Activated CD8-positive, alpha-beta memory T cell treated with anti-CD3 and anti-CD28 coated beads for 36 hours (primary cell): Measurements from ENCODE around the gene RPL4. TPM values are rescaled to one million over a fixed set of nuclear protein-coding genes. Genes with fewer than 3 reads are reported as not detected.
"Not testable (repeated sequence)": the region's sequence is repeated elsewhere in the genome, so short reads cannot be mapped to it uniquely, and the experiment has no call there.

Experiments
- CTCF ChIA-PET: fragments of 350-600 bp; sonication (Branson Sonifier 250); formaldehyde crosslinking; loops from one replicate; lab custom pipeline; 2021; ENCODE audit warnings: antibody characterized with exemption; lab: Charles Lee
- POLR2A ChIA-PET: fragments of 350-600 bp; sonication (Branson Sonifier 250); formaldehyde crosslinking; loops from one replicate; lab custom pipeline; 2021; ENCODE audit warnings: antibody characterized with exemption; lab: Charles Lee
- total RNA-seq, 2 experiments: library from RNA; stranded (reverse); gene quantifications; one replicate each; pipeline ENCODE4 v1.2.3, GENCODE V29; 2021

The RPL4 gene
- 1,000 to 10,000 TPM; 4,526 to 4,577 TPM for total RNA-seq

GRCh38 chr15:66504563-66505429, at the start of gene RPL4, which contains the start of gene ZWILCH:
Gene RPL4, minus strand, starts transcription at chr15:66504855. Its CDS starts 65 bp downstream, at chr15:66504790.
Gene ZWILCH, plus strand, starts transcription at chr15:66505326. Its CDS starts 13 bp downstream, at chr15:66505339.
- ChIA-PET POLR2A (interaction anchor here (0.5 to 2.3 kb wide), 7 partner anchors 8 to 1016 kb away, joined by 3 to 15 read pairs (median 4); partner anchors contain the start of genes C15orf61, MAP2K1 and TIPIN), CTCF (interaction anchor here (0.6 to 1.2 kb wide), 3 partner anchors 47 to 156 kb away, joined by 3 to 5 read pairs (median 3); no protein-coding TSS in a partner anchor)

DNA sequence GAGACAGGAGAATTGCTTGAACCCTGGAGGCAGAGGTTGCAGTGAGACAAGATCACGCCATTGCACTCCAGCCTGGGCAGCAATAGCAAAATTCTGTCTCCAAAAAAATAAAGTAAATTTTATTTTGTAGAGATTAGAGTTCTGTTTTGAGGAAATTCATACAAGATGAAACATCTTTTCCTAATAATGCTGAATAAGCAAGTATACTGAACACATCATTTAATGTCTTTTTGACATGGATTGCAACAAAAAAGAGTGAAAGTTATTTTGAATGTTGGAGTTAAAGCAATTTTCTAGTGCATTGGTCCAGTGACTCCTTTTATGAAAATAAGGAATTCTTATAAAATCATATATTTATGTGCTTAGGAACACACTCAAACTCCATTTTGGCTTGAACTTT, 40.6 kb upstream of the RPL4 start:
- ChIA-PET CTCF (no interaction called here), POLR2A (no interaction called here)

- ChIA-PET CTCF (interaction anchor here (0.7 kb wide), 1 partner anchor 65 kb away, joined by 3 read pairs; no protein-coding TSS in a partner anchor), POLR2A (no interaction called here)
Observed at GRCh38 chr15:66542896-66543295, 38.2 kb upstream of the RPL4 start.

- ChIA-PET CTCF (no interaction called here), POLR2A (no interaction called here)
Observed at GRCh38 chr15:66535056-66535455, 30.4 kb upstream of the RPL4 start.

- POLR2A ChIA-PET, result no interaction called here
- CTCF ChIA-PET, result interaction anchor here (1.1 kb wide), 1 partner anchor 18 kb away, joined by 4 read pairs; no protein-coding TSS in a partner anchor
Observed at GRCh38 chr15:66524838-66525237, 20.2 kb upstream of the RPL4 start.

DNA sequence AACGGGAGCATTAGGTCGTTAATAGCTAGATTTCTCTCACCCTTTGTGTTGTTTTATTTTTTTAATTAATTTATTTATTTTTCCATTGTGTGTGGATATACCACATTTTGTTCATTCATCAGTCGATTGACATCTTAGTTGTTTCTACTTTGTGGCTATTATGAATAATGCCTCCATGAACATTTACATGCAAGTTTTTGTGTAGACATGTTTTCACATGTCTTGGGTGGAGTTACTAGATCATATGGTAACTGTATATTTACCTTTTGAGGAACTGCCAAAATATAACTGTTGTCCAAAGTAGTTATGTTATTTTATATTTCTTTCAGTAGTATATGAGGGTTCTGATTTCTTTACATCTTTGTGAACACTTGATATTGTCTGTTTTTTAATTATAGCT, 19.3 kb upstream of the RPL4 start:
- ChIA-PET CTCF (interaction anchor here (1.1 kb wide), 1 partner anchor 17 kb away, joined by 4 read pairs; no protein-coding TSS in a partner anchor), POLR2A (no interaction called here)

GRCh38 chr15:66515901-66516322, 11.3 kb upstream of the RPL4 start:
- ChIA-PET POLR2A (interaction anchor here (1.5 kb wide), 1 partner anchor 18 kb away, joined by 7 read pairs; the partner anchor contains the start of gene SNAPC5), CTCF (no interaction called here)

DNA sequence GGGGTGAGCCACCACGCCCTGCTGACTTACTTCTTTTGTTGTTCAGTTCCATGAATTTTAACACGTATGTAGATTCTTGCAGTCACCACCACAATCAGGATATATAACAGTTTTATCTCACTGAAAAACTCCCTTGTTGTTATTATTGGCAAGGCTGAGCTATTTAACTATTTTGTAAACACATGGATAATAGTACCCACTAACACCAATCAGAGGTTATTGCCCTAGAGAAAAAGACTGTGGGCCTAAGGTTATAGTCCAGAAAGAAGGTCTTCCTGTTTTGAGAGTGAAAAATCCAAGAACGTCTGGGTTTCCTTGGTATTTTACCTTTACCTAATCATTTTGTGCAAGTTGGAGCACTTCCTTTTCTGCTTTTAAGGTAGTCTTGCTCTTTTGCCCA, 9.9 kb upstream of the RPL4 start:
- ChIA-PET CTCF (no interaction called here), POLR2A (interaction anchor here (0.6 kb wide), 1 partner anchor 164 kb away, joined by 3 read pairs; no protein-coding TSS in a partner anchor)

DNA sequence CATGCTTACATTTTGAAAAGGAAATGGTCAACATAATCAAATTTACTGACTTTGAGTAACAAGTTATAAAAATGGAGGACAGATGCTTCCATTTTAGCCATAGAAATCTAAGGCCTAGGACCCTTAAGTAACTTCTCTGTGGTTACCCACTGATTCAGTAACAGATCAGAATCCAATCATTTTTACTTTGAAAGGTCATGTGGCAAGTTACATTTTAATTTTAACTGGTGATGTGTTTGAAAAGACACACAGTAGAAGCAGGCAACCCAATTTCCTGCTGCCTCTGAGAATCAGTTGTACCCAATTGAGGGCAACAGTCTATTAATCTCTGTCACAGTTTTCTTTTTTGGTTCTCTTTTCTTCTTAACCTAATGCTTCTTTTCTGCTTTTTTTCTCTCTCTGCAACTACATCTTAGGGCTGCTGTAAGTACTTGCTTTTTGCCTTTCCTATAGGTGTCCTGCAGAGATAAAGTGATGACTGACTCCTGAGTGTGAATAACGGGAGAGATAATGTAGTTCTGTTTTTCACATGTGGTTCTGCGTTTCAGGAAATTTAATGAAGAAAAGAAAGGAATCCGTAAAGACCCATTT, 3.7 kb upstream of the RPL4 start:
- CTCF ChIA-PET, result no interaction called here
- POLR2A ChIA-PET, result no interaction called here

DNA sequence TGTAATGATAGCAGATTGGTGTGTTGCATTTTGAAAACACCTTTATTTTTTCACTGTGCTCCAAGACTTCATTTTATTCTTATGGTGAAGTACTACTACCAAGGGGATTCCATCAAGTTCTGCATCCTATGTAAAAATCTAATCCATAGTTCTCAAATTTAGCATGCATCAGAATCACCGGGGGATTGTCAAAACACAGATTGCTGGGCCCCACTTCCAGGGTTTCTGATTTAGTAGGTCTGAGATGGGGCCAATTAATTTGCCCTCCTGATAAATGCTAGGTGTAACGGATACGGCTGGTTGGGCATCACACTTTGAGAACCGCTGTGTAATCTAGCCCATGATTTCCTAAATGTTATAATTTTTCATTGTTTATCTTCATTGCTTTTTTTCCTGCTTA, 1.2 kb upstream of the RPL4 start:
- POLR2A ChIA-PET, result interaction anchor here (0.5 to 1.6 kb wide), 3 partner anchors 9 to 1219 kb away, joined by 3 to 10 read pairs (median 4); partner anchors contain the start of genes PARP16 and TIPIN
- CTCF ChIA-PET, result interaction anchor here (1.1 to 1.5 kb wide), 3 partner anchors 18 to 120 kb away, joined by 3 to 4 read pairs (median 4); no protein-coding TSS in a partner anchor

DNA sequence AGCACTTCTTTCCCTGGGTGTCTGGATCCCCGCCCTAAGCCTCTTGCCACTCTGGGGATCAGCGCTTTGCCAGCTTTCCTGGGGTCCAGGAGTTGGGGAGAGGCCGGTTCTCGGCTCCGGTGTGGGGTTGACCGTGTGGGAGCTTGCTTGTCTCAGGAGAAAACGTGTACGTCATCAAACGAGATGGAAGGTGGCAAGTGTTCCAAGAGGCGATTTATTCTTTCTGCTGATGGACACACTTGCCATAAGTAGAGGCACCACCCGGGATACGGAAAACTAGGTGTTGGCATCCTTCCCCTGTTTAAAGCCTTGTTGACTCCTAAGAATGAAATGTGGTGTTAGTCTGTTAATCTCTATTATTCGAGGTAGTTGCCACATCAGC, 766 bp upstream of the RPL4 start:
- ChIA-PET CTCF (interaction anchor here (0.9 to 1.2 kb wide), 2 partner anchors 48 to 120 kb away, joined by 3 read pairs; no protein-coding TSS in a partner anchor), POLR2A (interaction anchor here (0.5 to 2.3 kb wide), 7 partner anchors 9 to 1219 kb away, joined by 3 to 15 read pairs (median 4); partner anchors contain the start of genes MAP2K1, PARP16 and TIPIN)

DNA sequence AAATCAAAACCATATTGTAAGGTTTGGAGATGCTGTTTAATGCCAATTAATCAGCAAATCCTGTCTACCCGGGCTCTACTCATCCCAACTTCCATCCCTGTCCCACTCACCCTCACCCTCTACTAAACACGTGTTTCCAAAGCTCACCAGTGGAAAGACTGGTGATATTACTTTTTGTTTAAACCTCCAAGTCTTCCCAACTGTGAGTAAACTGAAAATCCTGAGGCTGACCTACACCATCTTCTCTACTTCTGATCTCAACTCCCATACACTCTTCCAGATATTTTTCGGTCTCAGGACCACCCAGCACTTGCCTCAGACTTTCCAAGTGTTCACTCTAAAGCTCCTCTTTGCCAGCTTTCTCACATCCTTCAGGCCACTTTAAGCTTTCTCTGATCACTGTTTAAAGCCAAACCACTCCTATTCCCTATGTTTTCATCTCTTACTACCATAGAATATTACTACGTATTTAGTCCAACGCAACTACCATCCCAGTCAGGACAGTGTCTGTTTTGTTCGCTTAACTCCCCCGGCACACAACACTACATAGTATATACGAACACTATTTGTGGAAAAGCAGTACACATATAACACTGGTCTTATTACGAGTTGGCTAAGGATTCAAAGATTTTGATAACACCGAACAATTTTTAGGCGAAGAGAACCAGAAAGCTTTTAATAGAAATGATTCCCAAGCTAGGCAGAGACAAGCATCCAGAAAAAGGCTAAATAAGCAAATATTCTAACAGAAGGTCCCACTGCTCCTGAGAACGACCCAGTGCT, 684 bp downstream of the RPL4 start:
- ChIA-PET POLR2A (interaction anchor here (0.9 to 2.3 kb wide), 2 partner anchors 117 to 1017 kb away, joined by 3 to 15 read pairs; partner anchors contain the start of genes C15orf61 and MAP2K1), CTCF (interaction anchor here (0.6 kb wide), 1 partner anchor 155 kb away, joined by 5 read pairs; no protein-coding TSS in a partner anchor)

DNA sequence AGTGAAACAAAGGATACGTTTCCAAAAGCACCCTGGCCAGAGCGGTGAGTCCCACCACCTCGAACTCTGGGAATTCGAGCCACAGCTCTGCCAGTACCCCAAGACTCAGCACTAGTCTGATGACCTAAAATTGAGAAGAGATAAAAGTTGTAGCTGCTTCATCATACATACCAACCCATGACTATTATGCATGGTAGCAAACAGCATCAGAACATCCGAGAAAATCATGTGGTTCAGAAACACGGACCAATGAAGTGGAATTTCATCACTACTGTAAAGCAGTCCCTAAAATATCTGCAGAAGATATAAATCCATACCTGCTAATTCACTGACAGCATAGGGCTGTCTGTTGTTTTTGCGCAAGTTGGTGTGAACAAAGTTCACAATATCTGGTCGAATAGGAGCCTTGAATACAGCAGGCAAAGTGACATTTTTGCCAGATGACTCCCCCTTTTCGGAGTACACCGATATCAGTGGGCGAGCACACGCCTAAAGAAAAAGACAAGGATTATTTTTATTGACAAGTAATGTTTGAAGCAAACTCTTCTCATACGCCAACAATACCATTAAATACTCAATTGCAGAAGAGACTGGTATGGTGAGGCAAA, 1.5 kb downstream of the RPL4 start:
- CTCF ChIA-PET, result not testable (repeated sequence)
- POLR2A ChIA-PET, result interaction anchor here (2.3 kb wide), 1 partner anchor 116 kb away, joined by 15 read pairs; the partner anchor contains the start of gene MAP2K1

- ChIA-PET POLR2A (no interaction called here), CTCF (no interaction called here)
Observed at GRCh38 chr15:66502491-66502890, 2.2 kb downstream of the RPL4 start.

GRCh38 chr15:66500346-66500745, 4.3 kb downstream of the RPL4 start:
- POLR2A ChIA-PET, result interaction anchor here (4.1 kb wide), 1 partner anchor 113 kb away, joined by 31 read pairs; the partner anchor contains the start of gene MAP2K1

DNA sequence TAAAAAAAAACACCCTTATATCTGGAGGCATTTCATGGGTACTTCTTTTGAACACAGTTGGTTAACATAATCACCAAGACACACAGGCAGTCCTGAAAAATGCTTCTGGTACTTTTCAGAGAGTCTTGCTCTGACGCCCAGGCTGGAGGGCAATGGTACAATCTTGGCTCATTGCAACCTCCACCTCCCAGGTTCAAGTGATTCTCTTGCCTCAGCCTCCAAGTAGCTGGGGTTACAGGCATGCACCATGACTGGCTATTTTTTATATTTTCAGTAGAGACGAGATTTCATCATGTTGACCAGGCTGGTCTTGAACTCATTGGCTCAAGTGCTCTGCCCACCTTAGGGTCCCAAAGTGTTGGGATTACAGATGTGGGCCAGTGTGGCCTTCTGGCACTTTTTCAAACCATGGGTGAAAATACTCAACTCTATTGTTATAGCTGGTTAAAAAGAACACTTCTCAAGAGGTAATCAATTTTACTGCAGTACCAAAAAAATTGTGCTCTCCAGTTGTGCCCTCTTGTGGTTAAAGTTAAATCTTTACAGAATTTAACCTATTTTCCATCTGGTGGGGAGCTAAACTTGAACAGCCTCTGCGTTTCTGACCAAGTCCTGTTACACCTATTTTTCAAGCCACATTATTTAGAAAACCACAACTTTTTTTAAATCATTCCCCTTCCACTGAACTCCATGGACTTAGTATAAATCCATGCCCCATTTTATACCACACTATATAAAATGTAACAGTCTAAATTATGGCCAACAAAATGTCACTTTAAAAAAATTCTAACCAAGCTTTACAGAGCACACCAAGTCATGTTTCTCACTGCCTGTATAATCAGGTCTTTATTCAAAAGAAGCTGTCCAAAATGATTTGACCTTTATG, 5.9 kb downstream of the RPL4 start:
- CTCF ChIA-PET, result interaction anchor here (0.9 to 2.5 kb wide), 10 partner anchors 21 to 207 kb away, joined by 3 to 20 read pairs (median 4); partner anchors contain the start of gene MAP2K1

More at GRCh38 chr15:66500346-66500745, 4.3 kb downstream of the RPL4 start:
- CTCF ChIA-PET, result not testable (repeated sequence)

More for the DNA sequence above, 5.9 kb downstream of the RPL4 start:
- POLR2A ChIA-PET, result interaction anchor here (1.5 to 4.1 kb wide), 4 partner anchors 17 to 143 kb away, joined by 5 to 31 read pairs (median 14); partner anchors contain the start of genes MAP2K1 and TIPIN
